Activated CD8-positive, alpha-beta memory T cell treated with anti-CD3 and anti-CD28 coated beads for 4 hours (primary cell): ENCODE data around the gene TNIK.

Experiments used
- DNase-seq, 2 donors: peaks; one replicate each; pipeline ENCODE4 v3.0.0-alpha.2; 2020; ENCODE audit warnings: low read depth in 2 of 2

TNIK gene

DNA sequence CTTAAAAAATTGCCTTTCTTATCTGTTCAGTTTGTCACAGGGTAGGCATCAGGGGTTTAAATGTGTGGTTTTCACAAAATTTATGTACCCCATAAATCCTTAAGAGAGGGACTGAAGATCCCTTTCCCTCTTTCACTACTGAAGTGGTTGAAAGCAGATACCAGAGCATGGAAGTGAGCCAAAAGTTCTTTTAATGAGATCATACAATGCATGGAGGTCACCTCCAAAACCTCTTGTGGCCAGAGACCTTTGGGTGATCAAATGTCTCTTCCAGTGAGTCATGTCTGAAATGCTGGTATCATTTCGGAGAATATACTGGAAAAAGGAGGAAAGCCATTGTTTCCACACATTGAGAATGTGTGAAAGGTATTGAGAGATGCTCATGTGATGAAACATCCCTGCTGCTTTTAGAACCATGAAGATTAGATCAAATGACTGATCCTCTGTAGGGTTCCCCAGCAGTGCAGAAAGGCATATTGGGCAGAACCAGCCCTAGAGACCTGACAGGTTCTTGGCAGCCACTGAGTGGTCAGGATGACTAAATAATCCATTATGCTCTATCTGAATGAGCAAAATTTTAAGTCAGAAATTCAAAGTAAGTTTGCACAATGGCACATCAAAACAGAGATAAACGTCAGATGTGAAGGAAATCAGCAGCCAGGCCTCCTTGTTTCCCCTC, 267.9 kb downstream of the TNIK start:
- DNase-seq: no peak

GRCh38 chr3:171190668-171191067, 269.5 kb downstream of the TNIK start:
- no peak for DNase-seq

- no peak for DNase-seq
Measured at GRCh38 chr3:171189394-171190080, 270.7 kb downstream of the TNIK start.

- DNase-seq: no peak
Measured at GRCh38 chr3:171187706-171188290, 272.4 kb downstream of the TNIK start.

GRCh38 chr3:171186817-171187500, 273.2 kb downstream of the TNIK start:
- DNase-seq: no peak

DNA sequence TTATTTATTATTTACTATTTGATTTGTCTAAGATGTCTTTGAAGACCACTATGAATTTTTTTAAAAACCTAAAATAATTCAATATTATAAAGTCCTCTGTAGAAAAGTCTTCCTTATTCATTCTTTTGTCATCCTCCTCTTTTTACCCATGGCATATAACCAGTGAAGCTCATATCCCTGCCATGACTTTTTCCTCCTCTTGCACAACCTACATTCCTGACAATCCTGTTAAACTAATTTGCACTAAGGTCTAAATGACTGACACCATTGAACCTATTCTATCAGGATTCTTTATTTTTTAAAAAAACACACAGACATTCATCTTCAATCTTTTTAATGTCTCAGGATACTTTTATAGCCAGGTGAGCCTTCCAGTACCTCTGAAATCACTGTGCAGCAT, 273.8 kb downstream of the TNIK start:
- DNase-seq: no peak

DNA sequence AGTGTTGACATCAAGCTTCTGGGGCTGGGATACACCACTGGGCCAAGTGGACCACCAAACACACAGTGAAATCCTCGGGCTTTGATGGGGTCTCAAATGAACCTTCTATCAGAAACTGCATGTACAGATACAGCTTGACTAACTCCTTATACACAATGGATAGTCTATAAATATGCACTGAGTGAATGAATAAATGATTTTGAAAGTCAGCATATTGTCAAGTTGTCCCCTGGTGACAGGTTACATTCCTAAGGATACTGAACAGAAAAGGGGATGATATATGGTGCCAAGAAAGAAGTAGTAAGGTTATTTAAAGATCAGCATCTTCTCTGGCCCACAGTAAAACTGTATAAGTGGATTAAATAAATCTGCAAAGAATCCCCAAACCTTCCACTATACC, 274.2 kb downstream of the TNIK start:
- no peak for DNase-seq

GRCh38 chr3:171184372-171184771, 275.8 kb downstream of the TNIK start:
- no peak for DNase-seq

- DNase-seq: no peak
Measured at GRCh38 chr3:171183042-171183441, 277.2 kb downstream of the TNIK start.

GRCh38 chr3:171181907-171182690, 278.1 kb downstream of the TNIK start:
- no peak for DNase-seq

DNA sequence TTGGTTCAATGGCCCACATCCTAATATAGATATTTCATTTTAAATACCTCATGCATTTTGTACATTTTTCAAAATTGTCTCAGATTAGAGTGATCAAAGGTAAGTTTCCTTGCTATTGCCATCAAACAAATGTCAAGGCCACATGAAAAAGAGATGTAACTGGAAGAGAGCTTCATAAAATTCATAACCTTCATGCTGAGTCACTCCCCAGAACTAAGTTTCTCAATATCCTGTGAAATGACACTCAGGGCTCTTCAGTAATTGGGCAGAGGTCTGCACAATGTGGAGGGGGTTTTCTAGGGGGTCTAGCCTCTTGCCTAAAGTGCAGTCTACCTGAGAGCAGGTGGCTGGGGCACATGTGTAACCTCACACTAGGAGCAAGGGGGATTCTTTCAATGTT, 281.5 kb downstream of the TNIK start:
- DNase-seq: no peak

GRCh38 chr3:171177553-171177952, 282.7 kb downstream of the TNIK start:
- DNase-seq: no peak

DNA sequence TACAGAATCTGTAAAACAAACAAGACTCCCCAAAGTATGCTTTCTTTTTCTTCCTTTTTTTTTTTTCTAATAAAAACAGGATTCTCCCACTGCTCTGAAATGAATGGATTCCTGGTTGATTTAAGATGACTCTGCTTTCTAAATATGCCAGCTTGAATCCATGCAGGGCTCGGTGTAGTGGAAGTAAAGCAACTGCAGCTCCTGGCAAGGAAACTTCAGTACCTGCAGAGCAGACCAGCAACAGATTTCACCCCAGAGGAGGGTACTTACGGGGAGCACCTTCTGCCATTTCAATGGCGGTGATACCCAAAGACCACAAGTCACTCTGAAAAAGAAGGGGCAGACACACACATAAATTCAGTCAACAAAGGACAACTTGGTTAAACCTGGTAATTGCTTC, 283.1 kb downstream of the TNIK start:
- no peak for DNase-seq

DNA sequence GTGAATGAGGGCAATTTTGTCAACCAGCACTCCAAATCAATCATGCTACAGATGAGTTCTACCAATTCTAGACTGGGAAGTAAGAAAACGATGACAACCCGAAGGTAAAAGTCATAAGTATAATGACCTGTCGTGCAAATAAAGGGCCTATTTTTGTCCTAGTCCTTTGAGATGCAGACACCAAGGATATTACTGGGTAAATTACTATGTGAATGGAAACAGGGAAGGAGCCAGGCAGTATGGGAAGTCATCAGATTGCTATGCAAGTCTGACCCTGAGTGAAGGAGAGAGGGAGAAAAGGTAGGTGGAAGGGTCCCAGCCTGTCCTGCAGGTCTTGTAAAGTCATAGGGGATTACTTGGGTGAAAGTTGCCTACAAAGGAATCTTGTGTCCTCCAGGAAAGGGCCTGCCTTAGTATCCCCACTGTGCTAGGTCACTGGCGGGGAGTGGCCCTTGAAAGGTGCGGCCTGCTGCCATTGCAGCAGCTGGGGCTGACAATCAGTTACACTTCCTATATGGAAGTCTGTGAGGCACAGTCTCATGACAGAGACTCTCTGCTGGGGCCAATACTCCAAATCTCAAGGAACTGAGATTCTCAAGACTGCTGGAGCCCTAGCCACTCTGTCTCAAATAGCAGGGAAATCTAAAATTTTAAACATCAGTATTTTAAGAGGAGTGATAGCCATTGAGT, 283.8 kb downstream of the TNIK start:
- DNase-seq: no peak

- DNase-seq: no peak
Measured at GRCh38 chr3:171175741-171176234, 284.4 kb downstream of the TNIK start.

DNA sequence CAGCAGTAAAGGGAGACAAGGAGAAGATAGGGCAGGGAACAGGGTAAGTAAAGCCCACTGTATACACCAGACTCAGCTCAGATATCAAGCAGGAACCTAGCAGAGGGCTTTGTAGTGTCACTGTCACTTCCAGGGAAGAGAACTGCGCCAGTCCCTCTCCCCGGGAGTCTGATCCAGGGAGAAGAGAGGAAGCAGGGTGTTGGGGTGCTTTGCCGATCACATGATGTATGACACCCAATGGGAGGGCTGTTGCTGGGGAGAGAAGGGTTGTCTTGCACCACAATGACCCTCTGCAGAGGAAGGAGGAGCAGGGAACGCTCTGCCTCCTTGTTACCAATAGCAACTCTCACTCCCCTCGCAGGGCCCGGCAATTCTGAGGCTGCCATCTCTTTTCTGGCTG, 286.5 kb downstream of the TNIK start:
- DNase-seq: no peak

GRCh38 chr3:171172070-171172469, 288.1 kb downstream of the TNIK start:
- DNase-seq: no peak

- DNase-seq: no peak
Measured at GRCh38 chr3:171169866-171170265, 290.3 kb downstream of the TNIK start.

DNA sequence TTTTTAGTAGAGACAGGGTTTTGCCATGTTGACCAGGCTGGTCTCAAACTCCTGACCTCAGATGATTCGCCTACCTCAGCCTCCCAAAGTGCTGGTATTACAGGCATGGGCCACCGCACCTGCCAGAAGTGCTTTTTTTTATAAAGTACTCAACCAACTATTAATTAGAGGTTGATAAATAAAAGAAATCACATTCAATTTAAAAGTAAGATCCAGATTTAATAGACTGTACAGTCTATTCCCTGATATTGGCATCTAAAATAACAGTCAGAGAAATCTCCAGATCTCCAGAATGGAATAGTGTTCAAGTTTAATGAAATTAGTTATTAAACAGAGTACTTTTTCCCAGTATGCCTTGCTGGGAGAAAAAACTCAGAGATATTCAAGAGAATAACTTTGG, 290.8 kb downstream of the TNIK start:
- DNase-seq: no peak

- no peak for DNase-seq
Measured at GRCh38 chr3:171168551-171168950, 291.7 kb downstream of the TNIK start.

- DNase-seq: no peak
Measured at GRCh38 chr3:171168086-171168485, 292.1 kb downstream of the TNIK start.
